Vagina (tissue), 2 donors: ENCODE measurements around the gene MAP2K7. TPM values are rescaled to one million over a fixed set of nuclear protein-coding genes. Genes with fewer than 3 reads are reported as not detected.

Experiments
- DNase-seq, 2 donors: peaks; one replicate each; pipeline ENCODE4 v3.0.0-alpha.2; 2017; ENCODE audit errors: extremely low spot score in 2 of 2
- H3K27ac ChIP-seq: fragments of 200-600 bp; sonication (generic); one replicate; pipeline ENCODE4 v1.5.1; 2019
- H3K27me3 ChIP-seq: fragments of 200-600 bp; sonication (generic); one replicate; pipeline ENCODE4 v1.5.1; 2019
- H3K36me3 ChIP-seq, 2 donors: fragments of 200-600 bp; sonication (generic); one replicate each; pipeline ENCODE4 v1.5.1; 2017 to 2019
- H3K4me1 ChIP-seq: fragments of 200-600 bp; sonication (generic); one replicate; pipeline ENCODE4 v1.5.1; 2019
- H3K4me3 ChIP-seq, 2 donors: fragments of 200-600 bp; sonication (generic); 1 replicate in 1 of 2; 2 replicates in 1 of 2; pipeline ENCODE4 v1.5.1; 2016 to 2019
- H3K9me3 ChIP-seq: fragments of 200-600 bp; sonication (generic); one replicate; pipeline ENCODE4 v1.5.1; 2019
- POLR2A ChIP-seq, 2 donors: fragments of 450-650 bp; IDR thresholded peaks; one replicate each; pipeline ENCODE4 v1.6.1; 2017; ENCODE audit warnings: antibody characterized with exemption in 2 of 2, mild to moderate bottlenecking in 2 of 2, moderate library complexity in 2 of 2
- POLR2AphosphoS5 ChIP-seq, 2 donors: sonication (generic); formaldehyde crosslinking; IDR thresholded peaks; one replicate each; pipeline ENCODE4 v1.9.0; 2017; ENCODE audit warnings: antibody characterized with exemption in 2 of 2, mild to moderate bottlenecking in 2 of 2, low read depth in 1 of 2; ENCODE audit not compliant: insufficient read depth in 1 of 2
- intact Hi-C: fragments of 100-400 bp; cut with DNase I; formaldehyde crosslinking; loops from one replicate; pipeline ENCODE4 v1.15.1; 2023
- total RNA-seq: library from RNA; depleted of rRNA; stranded (reverse); fragments of >200 nt; gene quantifications from one replicate; pipeline ENCODE4 v1.2.3, GENCODE V29; 2016
- TF ChIP-seq, protein P1 (sequence below), 3 experiments: fragments of 450-650 bp in 2 of 3; fragments of 200-600 bp in 1 of 3; sonication (generic) in 1 of 3; IDR thresholded peaks; one replicate each; pipeline ENCODE4 v1.5.1; 2017 to 2019; ENCODE audit warnings: antibody characterized with exemption in 3 of 3, mild to moderate bottlenecking in 2 of 3, moderate library complexity in 2 of 3

MAP2K7 gene
- total RNA-seq, 1 donor from 2014 or later = 26.8 TPM

DNA sequence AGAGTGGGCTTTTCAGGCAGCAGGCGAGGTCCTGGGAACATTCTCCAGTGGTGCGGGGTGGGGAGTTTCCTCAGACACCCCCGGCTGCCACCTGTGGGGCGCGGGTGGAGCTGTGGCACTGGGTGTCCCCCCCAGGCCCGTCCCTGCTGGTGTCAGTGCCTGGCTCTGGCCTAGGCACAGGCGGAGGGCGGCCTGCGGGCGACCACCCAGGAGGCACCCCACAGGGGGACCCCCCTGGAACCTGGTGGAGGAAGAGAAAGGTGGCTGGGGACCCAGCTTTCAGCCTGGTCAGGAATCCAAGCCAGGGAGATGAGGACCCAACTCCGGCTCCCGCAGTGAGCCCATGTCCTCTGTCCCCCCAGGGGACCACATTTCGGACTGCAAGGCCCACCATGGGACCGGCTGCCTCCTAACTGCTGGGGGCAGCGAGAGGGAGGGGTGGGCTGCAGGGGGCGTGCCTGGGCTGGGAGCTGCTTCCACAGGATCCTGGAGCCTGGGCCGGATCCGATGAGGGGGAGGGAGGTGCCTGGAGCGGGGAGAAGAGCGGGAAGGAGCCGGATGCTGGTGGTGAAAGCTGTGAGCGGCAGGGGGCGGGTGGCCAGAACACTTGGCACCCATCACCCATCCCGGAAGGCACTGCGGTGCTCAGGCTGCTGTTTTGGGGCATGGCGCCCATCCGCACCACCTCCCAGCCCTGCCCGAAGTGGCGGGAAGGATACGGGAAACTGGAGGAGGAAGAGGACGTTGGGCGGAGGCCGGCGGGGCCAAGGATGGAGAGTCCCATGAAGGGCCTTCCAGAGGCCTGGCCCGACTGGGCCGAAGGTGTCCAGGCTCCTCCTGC is 27.8 kb downstream of the MAP2K7 start:
- H3K4me3 ChIP-seq = no peak overlapping the region
- peak in 1 of 2 donors; percentile 9 for TF ChIP-seq POLR2AphosphoS5 (IDR thresholded peaks at IDR 0.05; ENCODE audit: insufficient read depth in 1 of 2, low read depth in 1 of 2)
- TF ChIP-seq, protein P1, sequence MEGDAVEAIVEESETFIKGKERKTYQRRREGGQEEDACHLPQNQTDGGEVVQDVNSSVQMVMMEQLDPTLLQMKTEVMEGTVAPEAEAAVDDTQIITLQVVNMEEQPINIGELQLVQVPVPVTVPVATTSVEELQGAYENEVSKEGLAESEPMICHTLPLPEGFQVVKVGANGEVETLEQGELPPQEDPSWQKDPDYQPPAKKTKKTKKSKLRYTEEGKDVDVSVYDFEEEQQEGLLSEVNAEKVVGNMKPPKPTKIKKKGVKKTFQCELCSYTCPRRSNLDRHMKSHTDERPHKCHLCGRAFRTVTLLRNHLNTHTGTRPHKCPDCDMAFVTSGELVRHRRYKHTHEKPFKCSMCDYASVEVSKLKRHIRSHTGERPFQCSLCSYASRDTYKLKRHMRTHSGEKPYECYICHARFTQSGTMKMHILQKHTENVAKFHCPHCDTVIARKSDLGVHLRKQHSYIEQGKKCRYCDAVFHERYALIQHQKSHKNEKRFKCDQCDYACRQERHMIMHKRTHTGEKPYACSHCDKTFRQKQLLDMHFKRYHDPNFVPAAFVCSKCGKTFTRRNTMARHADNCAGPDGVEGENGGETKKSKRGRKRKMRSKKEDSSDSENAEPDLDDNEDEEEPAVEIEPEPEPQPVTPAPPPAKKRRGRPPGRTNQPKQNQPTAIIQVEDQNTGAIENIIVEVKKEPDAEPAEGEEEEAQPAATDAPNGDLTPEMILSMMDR (IDR thresholded peaks at IDR 0.05) = no peak
- no peaks in the 10 kb centered on the region for H3K27me3 ChIP-seq
- H3K9me3 ChIP-seq = no peaks in the 10 kb centered on the region
- H3K4me1 ChIP-seq = peaks cover 39% of the 10 kb centered on the region
- H3K36me3 ChIP-seq = peaks cover 2 to 61% of the 10 kb centered on the region in 2 donors
- DNase-seq = no peak
- H3K27ac ChIP-seq = peak overlapping the region; percentile 96
- intact Hi-C loops = no loop called here

DNA sequence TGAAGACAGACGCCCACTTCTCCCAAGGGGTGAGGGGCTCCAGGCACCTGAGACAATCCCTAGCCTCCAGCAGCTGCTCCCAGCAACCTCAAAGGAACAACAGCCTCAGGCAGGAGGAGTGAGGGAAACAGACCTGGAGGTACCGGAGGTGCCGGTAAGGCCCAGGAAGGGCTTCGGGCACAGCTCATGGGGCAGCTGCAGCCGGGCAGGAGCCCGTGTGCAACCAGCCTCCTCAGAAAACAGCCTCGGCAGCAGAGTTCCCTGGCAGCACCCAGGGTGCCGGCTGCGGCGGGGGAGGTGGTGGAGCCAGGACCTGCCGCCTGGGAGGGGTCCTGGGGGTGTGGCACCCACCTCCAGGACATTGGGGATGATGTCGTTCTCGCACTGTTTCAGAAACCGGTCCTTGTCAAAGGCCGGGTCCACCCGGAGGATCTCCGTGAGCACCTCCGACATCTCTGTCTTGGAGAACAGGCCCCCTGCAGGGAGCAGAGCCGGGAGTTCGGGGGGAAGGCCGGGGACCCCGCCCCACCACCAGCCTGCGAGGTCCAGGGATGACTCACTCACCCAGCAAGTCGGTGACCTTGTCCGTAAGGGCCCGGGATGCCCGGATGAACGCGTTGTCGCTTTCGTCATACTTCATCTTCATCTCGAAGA is 28.7 kb downstream of the MAP2K7 start:
- H3K4me1 ChIP-seq = peaks cover 29% of the 10 kb centered on the region
- DNase-seq = no peak
- TF ChIP-seq, protein P1 (IDR thresholded peaks at IDR 0.05) = no peak
- TF ChIP-seq POLR2AphosphoS5 (IDR thresholded peaks at IDR 0.05; ENCODE audit: insufficient read depth in 1 of 2, low read depth in 1 of 2) (no peak), POLR2A (IDR thresholded peaks at IDR 0.05) (no peak)
- H3K27me3 ChIP-seq = no peaks in the 10 kb centered on the region
- peak overlapping the region; percentile 96 for H3K27ac ChIP-seq
- intact Hi-C loops = no loop called here
- H3K9me3 ChIP-seq = no peaks in the 10 kb centered on the region
- peaks cover 2 to 71% of the 10 kb centered on the region in 2 donors for H3K36me3 ChIP-seq
- H3K4me3 ChIP-seq = no peak overlapping the region

DNA sequence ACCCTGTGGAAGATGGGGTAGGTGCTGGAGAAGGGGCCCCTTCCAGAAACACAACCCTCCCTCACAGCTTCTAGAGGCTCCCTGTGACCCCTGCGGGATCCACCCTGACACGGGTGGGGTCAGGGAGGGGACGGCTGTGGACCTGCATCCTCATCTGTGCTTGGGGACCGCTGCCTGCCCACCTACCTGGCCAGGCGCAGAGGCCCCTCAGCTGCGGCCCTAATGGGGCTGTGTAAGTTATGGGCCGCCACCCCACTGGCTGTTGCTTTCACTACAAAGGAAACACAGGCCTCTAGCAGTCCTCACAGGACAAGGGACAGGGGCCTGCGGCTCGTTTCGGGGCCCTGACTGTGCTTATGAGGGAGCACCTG is 29.2 kb downstream of the MAP2K7 start:
- H3K4me3 ChIP-seq = no peak overlapping the region
- H3K4me1 ChIP-seq = peaks cover 24% of the 10 kb centered on the region
- intact Hi-C loops = no loop called here
- no peaks in the 10 kb centered on the region for H3K9me3 ChIP-seq
- peaks cover 2 to 76% of the 10 kb centered on the region in 2 donors for H3K36me3 ChIP-seq
- DNase-seq = no peak
- H3K27ac ChIP-seq = no peak overlapping the region
- TF ChIP-seq POLR2A (IDR thresholded peaks at IDR 0.05) = no peak
- TF ChIP-seq POLR2AphosphoS5 (IDR thresholded peaks at IDR 0.05; ENCODE audit: insufficient read depth in 1 of 2, low read depth in 1 of 2) = no peak
- TF ChIP-seq, protein P1 (IDR thresholded peaks at IDR 0.05) = no peak
- H3K27me3 ChIP-seq = no peaks in the 10 kb centered on the region

GRCh38 chr19:7933411-7933810 is 29.7 kb downstream of the MAP2K7 start:
- H3K9me3 ChIP-seq = no peaks in the 10 kb centered on the region
- DNase-seq = no peak
- no peak overlapping the region for H3K27ac ChIP-seq
- intact Hi-C loops = no loop called here
- H3K4me1 ChIP-seq = peaks cover 19% of the 10 kb centered on the region
- no peak overlapping the region for H3K4me3 ChIP-seq
- TF ChIP-seq POLR2A (IDR thresholded peaks at IDR 0.05) = no peak
- TF ChIP-seq, protein P1 (IDR thresholded peaks at IDR 0.05) = no peak
- no peak for TF ChIP-seq POLR2AphosphoS5 (IDR thresholded peaks at IDR 0.05; ENCODE audit: insufficient read depth in 1 of 2, low read depth in 1 of 2)
- H3K27me3 ChIP-seq = no peaks in the 10 kb centered on the region
- peaks cover 2 to 81% of the 10 kb centered on the region in 2 donors for H3K36me3 ChIP-seq
